GM12878 (cell line): ENCODE results near the gene RRAS. TPM values are rescaled to one million over a fixed set of nuclear protein-coding genes. Genes with fewer than 3 reads are reported as not detected.

ENCODE experiments used
- EGR1 ChIP-seq, 2 experiments: IDR thresholded peaks; 1 replicate in 1 of 2; 2 replicates in 1 of 2; pipeline ENCODE4 v1.6.1; 2011 to 2012; ENCODE audit warnings: low read depth in 2 of 2, low read length in 2 of 2, borderline replicate concordance in 1 of 2, mild to moderate bottlenecking in 1 of 2, moderate library complexity in 1 of 2
- ESRRA ChIP-seq: IDR thresholded peaks from 2 replicates; pipeline ENCODE4 v1.6.1; 2012; ENCODE audit warnings: mild to moderate bottlenecking, low read length, improper control_type of control experiment
- KDM1A ChIP-seq: fragments of 200-600 bp; sonication (generic); IDR thresholded peaks from 2 replicates; pipeline ENCODE4 v1.6.1; 2016; ENCODE audit warnings: borderline replicate concordance
- MLLT1 ChIP-seq: fragments of 450-650 bp; IDR thresholded peaks from 2 replicates; pipeline ENCODE4 v1.6.1; 2016; ENCODE audit warnings: mild to moderate bottlenecking
- MTA3 ChIP-seq: IDR thresholded peaks from 2 replicates; pipeline ENCODE4 v1.6.1; 2012; ENCODE audit warnings: low read length, inconsistent platforms, borderline replicate concordance
- RCOR1 ChIP-seq: conservative IDR thresholded peaks from 2 replicates; pipeline ENCODE4 v1.6.1; 2012; ENCODE audit warnings: low read depth, low read length, improper control_type of control experiment
- WRNIP1 ChIP-seq: IDR thresholded peaks from 2 replicates; pipeline ENCODE4 v1.6.1; 2011; ENCODE audit warnings: low read depth, low read length, improper control_type of control experiment, borderline replicate concordance
- ZBTB4 ChIP-seq: fragments of 450-650 bp; formaldehyde crosslinking; IDR thresholded peaks from 2 replicates; pipeline ENCODE4 v1.4.0; 2022; ENCODE audit warnings: mild to moderate bottlenecking, moderate library complexity
- polyA plus RNA-seq, 11 experiments: library from polyadenylated mRNA; depleted of rRNA in 4 of 11; unstranded in 6 of 11; stranded (reverse) in 5 of 11; fragments of >200 nt; fragmentation: Nextera tagmentation in 4 of 11; fragmentation: Illumina TruSeq in 1 of 11; extraction: Ambion mirVana in 4 of 11; extraction: Trizol in 1 of 11; gene quantifications; 1 replicate in 1 of 11; 2 replicates in 10 of 11; pipeline versions ENCODE4 v1.2.1 to v1.2.3, GENCODE V29; 2011 to 2016; ENCODE audit warnings: inconsistent platforms in 2 of 11, missing spikeins in 2 of 11, low read depth in 1 of 11
- total RNA-seq, 4 experiments: library from RNA; depleted of rRNA in 3 of 4; stranded (reverse); fragments of >200 nt in 3 of 4; fragmentation: Illumina TruSeq in 1 of 4; extraction: Trizol in 1 of 4; gene quantifications; 2 replicates each; pipeline versions ENCODE4 v1.2.1 to v1.2.3, GENCODE V29; 2013 to 2021
- TF ChIP-seq, protein P1 (sequence below): fragments of 450-650 bp; IDR thresholded peaks from 2 replicates; pipeline ENCODE4 v1.6.1; 2017; ENCODE audit warnings: low read depth, mild to moderate bottlenecking, moderate library complexity

Gene RRAS
- total and polyA plus RNA-seq, 10 of the 15 experiments (the other 5 are each of a cell fraction or from before 2014, with no cell fraction given): 0.24 to 5.8 (median 1.8) TPM

DNA sequence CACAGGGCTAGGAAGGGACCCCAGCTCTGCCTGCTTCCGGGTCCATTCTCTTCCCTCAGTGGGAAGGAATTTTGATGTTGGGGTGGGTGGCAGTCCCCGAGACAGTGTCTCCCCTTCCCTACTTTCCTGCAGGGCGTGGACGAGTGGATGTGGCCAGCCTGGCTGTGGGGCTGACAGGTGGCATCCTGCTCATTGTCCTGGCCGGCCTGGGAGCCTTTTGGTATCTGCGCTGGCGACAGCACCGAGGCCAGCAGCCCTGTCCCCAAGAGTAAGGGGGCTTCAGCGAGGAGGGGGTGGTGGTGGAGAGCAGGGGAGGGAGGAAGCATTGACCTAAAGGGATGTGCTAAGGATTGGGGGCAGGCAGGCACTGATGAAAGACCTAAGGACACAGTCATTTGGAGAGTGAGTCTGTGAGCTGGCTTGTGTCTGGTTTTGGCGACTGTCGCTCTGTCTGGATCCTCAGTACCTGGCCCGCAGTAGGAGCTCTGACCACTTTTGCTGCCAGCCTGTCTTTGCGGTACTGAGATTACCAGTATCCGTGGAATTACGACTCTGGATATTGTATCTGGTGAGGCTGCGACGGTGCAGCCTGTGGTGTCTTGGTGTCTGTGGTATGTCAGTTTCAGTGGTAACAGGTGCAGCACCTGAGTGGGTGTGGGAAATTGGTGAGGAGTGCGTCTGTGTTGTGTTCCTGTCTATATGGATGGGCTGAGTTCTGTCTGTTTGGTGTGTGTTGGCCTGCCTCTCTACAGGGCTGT, 51.4 kb downstream of the RRAS start (continued):
- no peak for TF ChIP-seq ZBTB4 (CRISPR knock-in tag)
- no peak for TF ChIP-seq KDM1A
- peak in 1 of 2 experiments; percentile 75; a peak in 2 of 3 replicates for TF ChIP-seq EGR1 (IDR thresholded peaks at IDR 0.05; ENCODE audit: borderline replicate concordance in 1 of 2, low read depth in 2 of 2, low read length in 2 of 2)
- no peak for TF ChIP-seq MTA3
- no peak for TF ChIP-seq WRNIP1
- peak; percentile 67; the same call in 1 of the 2 replicates for TF ChIP-seq MLLT1
- no peak for TF ChIP-seq ESRRA
- TF ChIP-seq, protein P1, sequence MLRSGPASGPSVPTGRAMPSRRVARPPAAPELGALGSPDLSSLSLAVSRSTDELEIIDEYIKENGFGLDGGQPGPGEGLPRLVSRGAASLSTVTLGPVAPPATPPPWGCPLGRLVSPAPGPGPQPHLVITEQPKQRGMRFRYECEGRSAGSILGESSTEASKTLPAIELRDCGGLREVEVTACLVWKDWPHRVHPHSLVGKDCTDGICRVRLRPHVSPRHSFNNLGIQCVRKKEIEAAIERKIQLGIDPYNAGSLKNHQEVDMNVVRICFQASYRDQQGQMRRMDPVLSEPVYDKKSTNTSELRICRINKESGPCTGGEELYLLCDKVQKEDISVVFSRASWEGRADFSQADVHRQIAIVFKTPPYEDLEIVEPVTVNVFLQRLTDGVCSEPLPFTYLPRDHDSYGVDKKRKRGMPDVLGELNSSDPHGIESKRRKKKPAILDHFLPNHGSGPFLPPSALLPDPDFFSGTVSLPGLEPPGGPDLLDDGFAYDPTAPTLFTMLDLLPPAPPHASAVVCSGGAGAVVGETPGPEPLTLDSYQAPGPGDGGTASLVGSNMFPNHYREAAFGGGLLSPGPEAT: no peak
- TF ChIP-seq RCOR1: no peak
- TF ChIP-seq, all 136 proteins: peak for 18
